SKM-1 (cell line): ENCODE measurements around the gene ATP11B.
"Not testable (repeated sequence)": the region's sequence is repeated elsewhere in the genome, so short reads cannot be mapped to it uniquely, and the experiment has no call there.

Experiments used
- DNase-seq: peaks from one replicate; lab custom pipeline; 2025; ENCODE audit not compliant: unreplicated experiment; lab: John Stamatoyannopoulos, UW

ATP11B gene

DNA sequence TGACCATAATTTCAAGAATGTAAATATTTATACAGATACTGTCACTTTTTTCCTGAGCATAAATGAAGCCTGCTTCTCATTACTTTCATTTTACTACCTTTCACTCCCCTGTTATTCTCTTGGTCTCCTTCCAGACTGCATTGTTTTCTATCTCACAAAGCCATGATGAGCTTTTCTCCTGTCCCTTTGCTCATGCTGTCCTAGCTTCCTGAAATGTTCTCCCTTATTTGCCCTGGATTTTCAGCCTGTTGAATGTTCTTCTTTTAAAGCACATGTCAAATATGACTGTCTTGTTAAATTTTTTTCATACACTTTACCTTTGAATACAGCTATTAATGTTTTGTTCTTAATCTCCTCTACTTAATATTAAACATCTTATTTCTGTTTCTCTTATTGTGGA is 31.7 kb downstream of the ATP11B start:
- DNase-seq, result no peak

DNA sequence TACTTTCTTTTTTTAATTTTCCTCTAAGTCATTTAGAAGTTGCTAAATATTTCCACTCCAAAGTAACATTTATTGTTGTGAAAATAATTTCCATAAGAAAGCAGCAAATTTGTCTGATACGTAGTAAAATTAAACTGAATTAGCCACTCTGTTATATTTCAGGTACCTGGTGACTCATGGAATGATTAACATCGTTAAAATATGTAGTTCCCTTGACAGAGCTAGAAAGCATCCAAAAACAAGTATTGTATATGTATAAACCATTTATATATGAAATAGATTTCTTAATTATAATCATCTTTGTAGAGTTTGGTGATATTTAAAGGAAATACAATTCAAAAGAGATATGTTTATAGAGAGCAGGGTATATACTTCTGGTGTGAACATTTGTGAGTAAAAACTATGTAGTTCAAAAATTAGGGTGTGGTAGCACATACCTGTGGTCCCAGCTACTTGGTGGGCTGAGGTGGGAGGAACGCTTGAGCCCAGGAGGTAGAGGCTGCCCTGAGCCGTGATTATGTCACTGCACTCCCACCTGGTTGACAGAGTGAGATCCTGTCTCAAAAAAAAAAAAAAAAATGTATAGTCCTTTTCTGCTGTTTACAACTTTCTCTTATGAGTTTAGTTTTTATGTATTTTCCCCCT is 36.6 kb downstream of the ATP11B start:
- no peak for DNase-seq

DNA sequence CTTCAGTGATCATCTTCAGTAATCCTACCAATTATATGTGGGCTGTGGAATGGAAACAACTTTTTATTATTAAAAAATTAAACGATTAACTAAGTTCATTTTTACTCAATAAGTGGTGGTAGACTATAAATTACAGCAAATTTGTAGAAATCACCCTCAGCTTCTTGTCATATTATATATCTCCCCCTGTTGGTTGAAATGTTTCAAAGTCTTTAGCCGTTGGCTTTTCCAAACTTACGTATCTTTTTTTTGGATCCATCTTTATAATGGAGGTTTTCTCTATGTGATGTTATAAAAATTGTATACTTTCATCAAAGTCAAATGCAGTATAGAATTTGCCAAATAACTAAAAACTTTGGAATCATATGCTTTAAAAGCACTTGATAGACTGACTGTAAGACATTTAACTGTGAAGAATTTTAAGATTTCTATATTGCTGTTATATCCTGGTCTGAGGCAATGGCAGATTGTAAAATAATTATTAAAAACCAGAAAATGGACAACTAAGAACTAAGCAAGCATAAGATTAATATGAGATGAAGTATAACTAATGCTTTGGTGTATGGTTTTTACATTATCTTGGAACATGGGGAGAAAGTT is 44.7 kb downstream of the ATP11B start:
- no peak for DNase-seq

DNA sequence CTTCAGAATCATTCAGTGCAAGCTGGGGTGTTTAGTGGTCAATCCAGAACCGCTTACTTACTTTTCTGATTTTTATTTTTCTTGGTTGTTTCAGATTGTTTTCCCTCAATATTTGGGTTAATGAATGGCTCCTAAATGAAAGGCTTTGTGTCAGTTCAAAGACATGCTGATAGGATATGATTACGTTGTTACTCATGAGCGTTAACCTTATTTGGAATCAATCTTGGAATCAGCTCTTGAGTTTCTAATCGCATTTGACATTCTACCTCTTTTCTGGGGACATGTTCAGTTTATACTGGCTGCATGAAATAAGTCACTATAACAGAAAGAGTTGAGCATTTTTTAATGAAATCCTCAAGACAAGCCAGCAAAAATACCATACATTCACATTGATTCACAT is 50.2 kb downstream of the ATP11B start:
- DNase-seq, result no peak

DNA sequence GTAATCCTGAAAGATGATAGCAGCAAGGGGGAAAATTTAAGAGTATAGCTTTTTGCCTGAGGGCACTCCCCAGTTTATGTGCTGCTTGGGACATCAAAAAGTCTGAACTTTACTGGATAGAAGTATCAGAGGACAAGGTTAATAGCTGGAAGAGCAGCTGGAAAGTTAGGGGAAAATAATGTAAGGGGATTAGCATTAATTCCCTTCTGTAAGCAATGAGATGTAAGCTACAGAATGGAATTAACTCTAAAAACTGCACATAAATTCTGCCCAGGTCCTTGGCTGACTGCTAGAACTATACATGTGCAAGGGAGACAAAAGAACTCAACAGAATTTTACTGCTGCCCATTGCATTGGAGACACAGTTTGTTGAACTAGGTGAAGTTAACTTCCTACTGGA is 55.6 kb downstream of the ATP11B start:
- no peak for DNase-seq

DNA sequence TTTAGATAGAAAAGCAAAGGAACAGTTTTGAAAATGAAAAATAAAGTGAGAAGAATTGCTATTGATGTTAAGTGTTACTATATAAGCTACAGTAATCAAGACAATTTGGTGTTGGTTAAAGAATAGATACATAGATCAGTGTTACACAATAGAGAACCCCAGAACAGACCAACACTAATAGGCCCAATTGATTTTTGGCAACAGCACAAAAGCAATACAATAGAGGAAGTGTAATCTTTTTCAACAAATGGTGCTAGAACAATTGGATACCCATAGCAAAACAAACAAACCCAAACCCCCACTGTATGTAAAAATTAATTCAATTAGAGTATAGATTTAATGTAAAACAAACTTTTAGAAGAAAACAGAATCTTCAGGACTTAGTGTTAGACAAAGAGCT is 61.8 kb downstream of the ATP11B start:
- no peak for DNase-seq

DNA sequence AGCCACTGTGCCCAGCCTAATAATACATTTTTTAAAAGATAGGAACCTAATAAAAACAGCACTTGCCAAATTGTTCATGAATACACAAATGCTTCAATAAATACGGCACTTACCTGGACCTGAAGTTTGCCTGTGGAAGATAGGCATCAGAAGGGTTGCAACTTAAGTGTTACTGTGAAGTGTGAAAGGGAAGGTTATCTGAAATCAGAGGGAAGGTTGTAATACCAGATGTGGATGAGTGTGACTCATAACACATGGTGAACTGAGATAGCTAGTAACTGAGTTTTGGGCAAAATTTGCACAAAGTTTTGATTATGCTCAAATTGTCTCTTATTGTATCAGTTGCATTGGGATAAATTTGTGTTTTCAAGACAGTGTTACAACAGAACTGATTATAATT is 68.0 kb downstream of the ATP11B start:
- no peak for DNase-seq

DNA sequence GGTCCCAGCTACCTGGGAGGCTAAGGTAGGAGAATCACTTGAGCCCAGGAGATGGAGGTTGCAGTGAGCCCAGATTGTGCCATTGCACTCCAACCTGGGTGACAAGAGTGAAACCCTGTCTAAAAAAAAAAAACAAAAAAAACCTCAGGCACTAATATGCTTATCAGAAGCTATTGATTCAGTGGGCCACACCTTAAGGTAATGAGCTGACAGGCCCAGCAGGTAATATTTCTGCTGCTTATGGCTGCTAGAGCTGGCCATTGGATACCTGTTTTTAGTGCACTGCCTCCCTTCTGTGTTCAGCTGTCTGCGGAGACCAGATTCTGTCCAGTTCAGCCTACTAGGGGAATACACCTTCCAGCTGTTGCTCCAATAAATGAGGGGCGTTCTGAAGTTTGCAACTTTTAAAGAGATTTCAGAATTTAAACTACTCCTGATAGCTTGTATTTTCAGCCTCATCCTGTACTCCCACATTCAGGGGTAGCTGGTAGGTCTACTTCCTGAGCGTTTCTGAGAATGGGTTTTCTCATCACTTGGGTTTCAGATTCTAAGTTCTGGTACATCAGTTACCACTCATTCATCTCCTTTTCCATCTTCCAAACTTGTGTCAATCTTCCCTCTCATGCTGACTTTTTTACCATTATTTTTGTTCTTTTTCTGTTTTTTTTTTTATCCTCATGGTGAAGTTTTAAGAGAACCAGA is 69.0 kb downstream of the ATP11B start:
- no peak for DNase-seq

DNA sequence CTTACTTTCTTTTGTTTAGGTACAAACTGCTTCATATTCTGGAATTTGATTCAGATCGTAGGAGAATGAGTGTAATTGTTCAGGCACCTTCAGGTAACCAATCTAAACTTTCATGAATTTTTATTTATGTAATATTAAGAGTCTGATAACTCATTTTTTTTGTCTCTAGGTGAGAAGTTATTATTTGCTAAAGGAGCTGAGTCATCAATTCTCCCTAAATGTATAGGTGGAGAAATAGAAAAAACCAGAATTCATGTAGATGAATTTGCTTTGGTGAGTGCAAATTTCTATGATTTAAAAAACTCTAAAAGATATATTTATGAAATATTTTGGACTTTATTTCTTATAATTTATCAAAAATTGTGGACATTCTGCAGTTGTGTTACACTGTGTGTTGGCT is 75.8 kb downstream of the ATP11B start:
- DNase-seq, result no peak

DNA sequence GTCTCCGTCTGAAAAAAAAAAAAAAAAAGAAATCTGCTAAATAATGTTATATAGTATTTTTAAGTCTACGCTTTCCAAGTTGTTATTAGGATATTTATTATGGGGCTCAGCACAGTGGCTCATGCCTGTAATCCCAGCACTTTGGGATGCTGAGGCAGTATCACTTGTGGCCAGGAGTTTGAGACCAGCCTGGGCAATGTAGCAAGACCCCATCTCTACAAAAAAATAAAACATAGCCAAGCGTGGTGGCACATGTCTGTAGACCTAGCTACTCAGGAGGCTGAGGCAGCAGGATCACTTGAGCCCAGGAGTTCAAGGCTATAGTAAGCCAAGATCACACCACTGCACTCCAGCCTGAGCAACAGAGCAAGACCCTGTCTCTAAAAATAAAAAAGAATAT is 77.6 kb downstream of the ATP11B start:
- not testable (repeated sequence) for DNase-seq

DNA sequence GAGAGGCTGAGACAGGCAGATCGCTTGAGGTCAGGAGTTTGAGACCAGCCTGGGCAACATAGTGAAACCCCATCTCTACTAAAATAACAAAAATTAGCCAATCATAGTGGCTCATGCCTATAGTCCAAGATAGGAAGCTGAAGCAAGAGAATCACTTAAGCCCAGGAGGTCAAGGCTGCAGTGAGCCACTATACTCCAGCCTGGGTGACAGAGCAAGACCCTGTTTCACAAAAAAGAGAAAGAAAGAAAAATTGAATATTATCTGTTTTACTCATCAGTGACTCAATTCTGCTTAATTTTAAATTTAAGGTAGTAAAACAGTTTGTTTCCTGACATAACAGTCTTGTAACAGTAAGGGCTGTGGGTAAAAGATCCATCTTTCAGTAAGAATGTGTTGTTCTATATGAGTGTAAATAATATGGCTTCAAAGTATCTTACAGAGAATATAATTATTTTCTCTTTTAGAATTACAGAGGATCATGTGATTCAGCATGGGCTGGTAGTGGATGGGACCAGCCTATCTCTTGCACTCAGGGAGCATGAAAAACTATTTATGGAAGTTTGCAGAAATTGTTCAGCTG is 85.8 kb downstream of the ATP11B start:
- no peak for DNase-seq

DNA sequence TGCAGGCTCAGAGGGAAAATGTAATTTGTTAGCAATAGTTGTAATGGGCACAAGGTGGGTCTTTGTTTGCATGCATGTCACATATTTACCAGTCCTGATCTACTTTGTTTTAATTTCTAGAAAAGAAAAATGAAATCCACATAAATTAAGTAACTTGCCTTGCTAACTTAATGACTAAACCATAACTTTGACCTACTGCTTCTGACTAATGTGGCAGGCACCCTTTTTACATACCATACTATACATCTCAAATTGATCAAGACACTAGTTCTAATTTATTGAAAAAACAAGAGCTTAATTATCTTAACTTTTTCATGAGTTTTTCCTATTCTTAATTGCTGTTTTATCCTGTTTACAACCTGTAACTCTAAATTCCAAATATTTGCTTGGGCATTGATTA is 93.2 kb downstream of the ATP11B start:
- no peak for DNase-seq

DNA sequence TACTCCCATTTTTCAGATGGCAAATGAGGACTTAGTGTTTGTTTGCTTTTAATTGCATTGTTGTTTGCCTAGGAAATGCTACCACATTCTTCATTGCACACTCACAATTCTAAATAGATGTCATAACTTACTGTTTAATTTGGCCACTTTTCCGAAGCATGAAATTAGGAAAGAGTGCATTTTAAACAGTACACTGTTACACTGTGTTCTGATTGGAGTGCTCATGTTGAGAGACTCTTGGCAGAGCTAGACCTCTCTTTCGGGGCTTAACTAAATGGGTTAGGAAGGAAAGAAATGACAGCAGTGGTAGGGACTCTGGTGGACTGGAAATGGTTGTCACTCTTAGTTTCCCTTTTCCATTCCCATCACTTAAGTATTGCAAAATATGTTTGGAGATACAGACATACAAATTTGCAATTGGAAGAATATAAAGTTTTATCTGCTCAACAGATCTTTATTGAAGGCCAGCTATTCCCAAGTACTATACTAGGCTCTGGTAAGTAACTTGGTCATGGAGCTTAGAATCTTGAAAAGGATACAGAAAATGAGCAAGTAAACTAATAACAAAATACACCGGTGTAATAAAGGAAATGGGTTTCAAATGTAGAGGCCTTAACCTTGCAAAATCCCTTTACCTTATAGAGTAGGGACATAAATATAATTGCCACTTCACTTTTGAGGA is 96.8 kb downstream of the ATP11B start:
- no peak for DNase-seq

DNA sequence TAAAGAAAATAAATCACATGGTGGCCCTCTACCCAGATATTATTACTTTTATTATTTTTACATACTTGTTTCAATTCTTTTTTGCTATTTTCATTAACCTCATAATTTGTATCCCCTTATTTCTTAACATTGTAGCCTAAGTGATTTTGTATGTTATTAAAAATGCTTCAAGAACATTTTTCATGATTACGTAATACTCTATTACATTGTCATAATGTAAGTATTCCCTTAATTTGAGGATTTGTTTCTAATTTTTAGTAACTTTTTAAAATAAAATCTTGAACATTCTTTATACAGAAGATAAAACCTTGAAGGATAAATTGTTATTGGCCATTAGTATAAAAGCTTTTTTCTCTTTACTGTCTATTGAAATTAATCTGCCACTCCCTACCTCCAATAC is 98.1 kb downstream of the ATP11B start:
- no peak for DNase-seq

DNA sequence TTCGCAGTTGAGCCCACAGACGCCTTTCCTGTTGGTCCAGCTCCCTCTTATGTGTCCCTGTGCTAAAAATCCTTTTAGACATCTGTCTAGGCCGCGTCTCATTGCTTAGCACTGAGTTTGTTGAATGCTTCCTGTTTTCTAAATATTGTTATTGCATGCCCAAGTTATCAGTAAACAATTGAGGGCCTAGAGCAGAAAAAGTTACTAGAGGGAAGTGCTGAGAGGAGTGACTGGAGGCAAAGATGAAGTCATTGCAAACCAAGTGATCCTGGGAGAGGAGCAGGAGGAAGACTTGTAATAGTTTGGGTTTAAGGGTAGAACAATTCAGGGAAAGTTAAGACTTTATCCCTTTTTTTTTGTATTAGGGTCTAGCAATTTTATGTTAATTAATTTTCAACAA is 98.9 kb downstream of the ATP11B start:
- DNase-seq, result no peak

DNA sequence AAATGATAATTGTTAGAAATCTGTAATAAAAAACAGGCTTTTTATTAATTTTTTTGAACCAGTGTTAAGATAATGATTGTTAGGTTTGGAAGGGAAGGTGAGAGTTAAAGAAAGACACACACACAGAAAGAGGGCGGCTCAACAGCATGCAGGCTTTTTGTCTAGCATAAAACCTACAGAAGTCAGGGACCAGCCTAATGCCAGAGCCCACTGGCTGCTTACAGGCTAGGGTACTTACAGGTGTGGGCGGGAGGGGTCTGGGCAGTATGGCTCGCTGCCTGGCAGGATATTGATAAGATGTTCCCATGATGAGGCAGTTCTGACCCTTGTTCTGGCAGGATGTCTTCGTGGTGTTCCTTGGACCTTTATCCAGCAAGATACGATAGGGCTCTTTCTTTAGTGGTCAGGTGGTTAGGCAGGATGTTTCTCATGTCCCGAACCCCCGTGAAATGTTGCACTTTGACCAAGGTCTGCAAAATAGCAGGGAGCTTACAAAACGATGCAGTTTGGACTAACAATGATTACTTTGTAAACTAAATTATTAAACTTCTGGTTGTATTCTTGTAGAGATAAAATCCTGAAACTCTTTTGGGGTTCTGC is 102.3 kb downstream of the ATP11B start:
- DNase-seq, result no peak

DNA sequence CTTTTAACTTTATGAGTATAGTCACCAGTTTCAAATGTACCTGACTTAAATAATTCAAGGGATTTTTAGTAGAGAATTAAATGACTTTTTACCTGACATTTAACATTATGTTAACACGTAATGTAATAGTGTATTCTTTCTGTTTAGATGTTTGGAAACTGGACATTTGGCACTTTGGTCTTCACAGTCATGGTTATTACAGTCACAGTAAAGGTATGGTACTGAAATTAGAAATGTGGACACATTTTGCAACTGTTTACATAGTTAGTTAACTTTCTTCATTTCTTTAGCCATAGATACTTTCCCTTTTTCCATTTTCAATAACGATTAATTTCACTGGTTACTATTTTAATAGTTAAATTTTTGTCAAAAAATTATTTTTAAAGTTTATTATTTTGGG is 103.2 kb downstream of the ATP11B start:
- no peak for DNase-seq

DNA sequence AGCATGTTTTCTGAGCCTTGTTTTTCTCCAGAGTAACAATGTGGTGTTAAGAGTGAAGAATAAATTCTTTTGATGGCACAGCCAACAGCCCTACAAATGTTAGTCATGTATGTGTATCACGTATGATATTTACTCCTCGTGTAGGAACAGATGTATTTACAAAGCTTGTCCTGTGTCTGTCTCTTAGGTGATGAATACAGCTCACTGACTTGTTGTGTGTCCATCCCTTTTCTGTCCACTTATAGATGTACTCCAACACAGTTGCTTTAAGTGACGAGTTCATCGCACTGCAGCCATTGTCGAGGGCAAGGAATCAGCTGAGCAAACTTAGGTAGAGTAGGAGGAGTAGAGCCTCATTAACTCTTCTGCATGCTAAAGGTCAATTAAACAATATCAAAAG is 108.9 kb downstream of the ATP11B start:
- no peak for DNase-seq

DNA sequence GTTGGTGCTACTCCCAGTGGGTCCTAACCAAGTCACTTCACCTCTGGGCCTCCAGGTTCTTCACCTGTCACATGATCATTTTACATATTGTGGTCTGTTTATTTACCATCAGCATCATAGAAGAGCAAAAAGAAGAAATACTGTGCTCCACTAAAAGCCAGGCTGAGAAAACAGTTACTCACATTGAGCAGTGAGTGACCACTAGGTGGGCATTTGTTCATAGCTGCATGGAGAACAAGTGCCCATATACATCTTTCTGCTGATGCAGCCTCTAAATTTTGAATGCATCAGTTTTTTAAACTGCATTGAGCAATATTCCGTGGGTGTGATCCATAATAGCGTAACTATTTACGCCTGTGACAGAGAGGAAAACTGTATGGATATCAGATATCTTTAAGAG is 110.9 kb downstream of the ATP11B start:
- no peak for DNase-seq

DNA sequence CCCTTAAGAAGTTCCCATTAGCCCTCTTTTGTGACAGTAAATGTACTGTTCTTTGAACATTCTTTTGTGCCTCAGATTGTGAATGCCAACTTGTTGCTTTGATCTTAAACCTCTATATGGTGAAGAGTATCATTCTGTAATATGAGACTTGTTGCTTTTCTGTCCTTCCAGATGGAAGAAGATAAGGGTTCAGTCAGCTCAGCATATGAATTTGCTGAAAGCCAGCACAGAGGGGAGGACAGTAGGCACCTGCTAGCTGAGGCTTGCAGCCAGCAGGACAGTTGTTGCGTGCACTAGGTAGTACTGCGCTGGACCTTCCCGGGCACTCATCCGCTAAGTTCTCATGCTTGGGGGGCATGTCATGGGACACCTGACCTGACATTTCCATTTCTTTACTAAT is 112.3 kb downstream of the ATP11B start:
- DNase-seq, result no peak

DNA sequence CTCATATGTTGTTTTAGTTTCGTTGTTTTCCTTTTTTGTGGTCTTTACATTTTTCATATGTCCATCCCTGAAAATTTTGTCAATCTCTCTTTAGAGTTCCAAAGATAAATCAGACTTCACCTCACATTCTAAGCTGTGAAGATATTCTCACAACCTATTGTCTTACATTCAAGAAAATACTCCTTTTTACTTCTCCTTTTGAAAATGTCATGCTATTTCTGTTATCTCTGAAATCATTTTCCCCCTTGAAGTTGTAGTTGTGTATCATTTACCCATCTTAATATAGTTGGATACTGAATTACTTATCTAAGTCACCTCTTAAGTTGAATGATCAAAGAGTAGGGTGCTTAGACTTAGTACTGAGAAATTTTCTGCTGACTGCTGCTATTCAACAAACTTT is 112.7 kb downstream of the ATP11B start:
- no peak for DNase-seq
